CD14-positive monocyte (primary cell): ENCODE results near the gene FOXP1. TPM values are rescaled to one million over a fixed set of nuclear protein-coding genes. Genes with fewer than 3 reads are reported as not detected.

Experiments
- DNase-seq, 3 donors: peaks; one replicate each; pipeline ENCODE4 v3.0.0-alpha.2; 2011 to 2022
- H2AFZ ChIP-seq: 2 replicates; pipeline ENCODE4 v1.6.0; 2012; ENCODE audit warnings: mild to moderate bottlenecking, low read depth, low read length, inconsistent platforms; ENCODE audit not compliant: insufficient read depth, poor library complexity, severe bottlenecking
- H3K27ac ChIP-seq, 2 donors: 1 replicate in 1 of 2; 2 replicates in 1 of 2; pipeline ENCODE4 v1.5.1; 2012 to 2013; ENCODE audit warnings: low read length in 2 of 2, control low read depth in 1 of 2, inconsistent platforms in 1 of 2, low read depth in 1 of 2, mild to moderate bottlenecking in 1 of 2
- H3K27me3 ChIP-seq, 2 donors: one replicate each; pipeline versions ENCODE4 v1.6.0 to v1.6.1; 2011 to 2013; ENCODE audit warnings: low read length in 2 of 2; ENCODE audit not compliant: control insufficient read depth in 2 of 2, insufficient read depth in 2 of 2
- H3K36me3 ChIP-seq, 2 donors: replicated peaks in 1 of 2; 1 replicate in 1 of 2; 2 replicates in 1 of 2; pipeline versions ENCODE4 v1.5.1 to v1.6.1; 2012 to 2013; ENCODE audit warnings: low read length in 2 of 2, control low read depth in 1 of 2, inconsistent platforms in 1 of 2, mild to moderate bottlenecking in 1 of 2; ENCODE audit not compliant: insufficient read depth in 2 of 2, control insufficient read depth in 1 of 2
- H3K4me1 ChIP-seq, 2 donors: 1 replicate in 1 of 2; 2 replicates in 1 of 2; pipeline versions ENCODE4 v1.5.1 to v1.6.1; 2012 to 2013; ENCODE audit warnings: low read length in 2 of 2, control low read depth in 1 of 2, inconsistent platforms in 1 of 2, mild to moderate bottlenecking in 1 of 2, moderate library complexity in 1 of 2; ENCODE audit not compliant: insufficient read depth in 2 of 2, control insufficient read depth in 1 of 2
- H3K4me2 ChIP-seq: replicated peaks from 2 replicates; pipeline ENCODE3; 2012; ENCODE audit warnings: low read length, moderate library complexity, mild to moderate bottlenecking; ENCODE audit not compliant: poor library complexity, severe bottlenecking; ENCODE audit errors: extremely low read depth
- H3K4me3 ChIP-seq, 3 experiments: fragments of 200-600 bp in 1 of 3; sonication (generic) in 1 of 3; replicated peaks in 1 of 3; 1 replicate in 2 of 3; 2 replicates in 1 of 3; pipeline ENCODE4 v1.5.1; 2011 to 2013; ENCODE audit warnings: low read length in 3 of 3, mild to moderate bottlenecking in 3 of 3, control low read depth in 2 of 3, low read depth in 2 of 3, inconsistent platforms in 1 of 3, moderate library complexity in 1 of 3
- H3K79me2 ChIP-seq: 2 replicates; pipeline ENCODE4 v1.6.0; 2012; ENCODE audit warnings: mild to moderate bottlenecking, control low read depth, inconsistent platforms, low read length, moderate library complexity; ENCODE audit not compliant: insufficient read depth
- H3K9ac ChIP-seq: 2 replicates; pipeline ENCODE4 v1.6.0; 2017; ENCODE audit warnings: low read length, mild to moderate bottlenecking; ENCODE audit not compliant: insufficient read depth, poor library complexity, severe bottlenecking
- H3K9me3 ChIP-seq, 2 donors: replicated peaks in 1 of 2; 1 replicate in 1 of 2; 2 replicates in 1 of 2; pipeline versions ENCODE4 v1.5.1 to v1.6.1; 2012 to 2013; ENCODE audit warnings: low read length in 2 of 2, control low read depth in 1 of 2; ENCODE audit not compliant: control insufficient read depth in 1 of 2, insufficient read depth in 1 of 2
- H4K20me1 ChIP-seq: 2 replicates; pipeline ENCODE4 v1.6.0; 2012; ENCODE audit warnings: mild to moderate bottlenecking, low read length, control low read depth, moderate library complexity; ENCODE audit not compliant: insufficient read depth
- H3K27ac Mint-ChIP-seq, 7 donors: one replicate each; pipeline ENCODE4 v1.8.0; 2020; ENCODE audit warnings: mild to moderate bottlenecking in 7 of 7, mixed read lengths in 7 of 7, moderate library complexity in 6 of 7, inconsistent platforms in 2 of 7
- H3K27me3 Mint-ChIP-seq, 3 donors: one replicate each; pipeline ENCODE4 v1.8.0; 2021 to 2022; ENCODE audit warnings: low read depth in 3 of 3, mild to moderate bottlenecking in 3 of 3, mixed read lengths in 3 of 3, moderate library complexity in 3 of 3, inconsistent platforms in 1 of 3
- H3K36me3 Mint-ChIP-seq, 2 donors: one replicate each; pipeline ENCODE4 v1.8.0; 2020; ENCODE audit warnings: mixed read lengths in 2 of 2, inconsistent platforms in 1 of 2, mild to moderate bottlenecking in 1 of 2
- H3K4me1 Mint-ChIP-seq: one replicate; pipeline ENCODE4 v1.8.0; 2020; ENCODE audit warnings: mild to moderate bottlenecking, mixed read lengths
- H3K4me3 Mint-ChIP-seq, 2 donors: one replicate each; pipeline ENCODE4 v1.8.0; 2020; ENCODE audit warnings: mild to moderate bottlenecking in 2 of 2, mixed read lengths in 2 of 2, moderate library complexity in 1 of 2
- H3K9me3 Mint-ChIP-seq, 7 donors: one replicate each; pipeline ENCODE4 v1.8.0; 2020 to 2022; ENCODE audit warnings: mixed read lengths in 7 of 7, mild to moderate bottlenecking in 6 of 7, moderate library complexity in 6 of 7, inconsistent platforms in 2 of 7
- WGBS: methylation state at CpG from one replicate; pipeline ENCODE4 v1.1.5; 2013; ENCODE audit warnings: missing lambda C conversion rate; ENCODE audit not compliant: insufficient coverage; 5-methylcytosine and 5-hydroxymethylcytosine counted together
- intact Hi-C, 2 donors: fragments of 100-400 bp; cut with micrococcal nuclease; formaldehyde crosslinking; loops; one replicate each; pipeline versions ENCODE4 v1.15.0 to v1.15.1; 2023
- polyA plus RNA-seq, 3 donors: library from polyadenylated mRNA; depleted of rRNA in 1 of 3; unstranded in 2 of 3; stranded (reverse) in 1 of 3; fragments of 300-500 nt in 2 of 3; fragments of >200 nt in 1 of 3; fragmentation: Illumina TruSeq in 2 of 3; gene quantifications; 1 replicate in 2 of 3; 2 replicates in 1 of 3; pipeline ENCODE4 v1.2.3, GENCODE V29; 2012 to 2021
- TF ChIP-seq, protein P1 (sequence below): fragments of 200-600 bp; IDR thresholded peaks from one replicate; pipeline ENCODE4 v1.8.0; 2022; ENCODE audit warnings: antibody characterized with exemption, mild to moderate bottlenecking

FOXP1 gene
- polyA plus RNA-seq, 3 donors: 25.7 to 42.6 (median 27.8) TPM

DNA sequence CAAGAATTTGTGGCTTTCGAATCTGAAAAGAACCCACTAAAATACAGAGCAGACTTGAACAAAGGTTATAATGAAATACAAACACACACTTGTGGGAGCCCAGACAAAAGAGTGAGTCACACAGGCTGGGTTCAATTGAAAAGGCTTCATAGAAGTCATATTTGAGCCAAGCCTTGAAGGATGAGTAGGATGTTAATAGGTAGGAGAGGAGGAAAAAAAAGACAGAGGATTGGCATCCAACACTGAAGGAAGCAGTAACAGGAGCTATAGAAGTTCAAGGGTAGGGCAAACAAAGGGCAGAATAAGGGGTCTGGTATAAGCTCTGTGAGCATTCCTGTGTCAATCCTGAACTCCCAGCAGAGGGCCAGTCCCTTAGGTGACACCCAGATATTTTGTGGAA lies 325.4 kb downstream of the FOXP1 start:
- Histone ChIP-seq H3K27me3 (no peaks in the 10 kb centered on the region), H3K4me1 (no peaks in the 10 kb centered on the region), H3K9me3 (no peaks in the 10 kb centered on the region), H3K9ac (no peak overlapping the region), H3K4me3 (no peak overlapping the region), H3K27ac (peak overlapping the region in 1 of 2 donors; percentile 29), H2AFZ (no peak overlapping the region), H3K79me2 (peaks cover 2% of the 10 kb centered on the region), H4K20me1 (peaks cover 47% of the 10 kb centered on the region), H3K4me2 (no peak overlapping the region), H3K36me3 (peaks cover 0 to 7% of the 10 kb centered on the region in 2 donors)
- TF ChIP-seq, protein P1, sequence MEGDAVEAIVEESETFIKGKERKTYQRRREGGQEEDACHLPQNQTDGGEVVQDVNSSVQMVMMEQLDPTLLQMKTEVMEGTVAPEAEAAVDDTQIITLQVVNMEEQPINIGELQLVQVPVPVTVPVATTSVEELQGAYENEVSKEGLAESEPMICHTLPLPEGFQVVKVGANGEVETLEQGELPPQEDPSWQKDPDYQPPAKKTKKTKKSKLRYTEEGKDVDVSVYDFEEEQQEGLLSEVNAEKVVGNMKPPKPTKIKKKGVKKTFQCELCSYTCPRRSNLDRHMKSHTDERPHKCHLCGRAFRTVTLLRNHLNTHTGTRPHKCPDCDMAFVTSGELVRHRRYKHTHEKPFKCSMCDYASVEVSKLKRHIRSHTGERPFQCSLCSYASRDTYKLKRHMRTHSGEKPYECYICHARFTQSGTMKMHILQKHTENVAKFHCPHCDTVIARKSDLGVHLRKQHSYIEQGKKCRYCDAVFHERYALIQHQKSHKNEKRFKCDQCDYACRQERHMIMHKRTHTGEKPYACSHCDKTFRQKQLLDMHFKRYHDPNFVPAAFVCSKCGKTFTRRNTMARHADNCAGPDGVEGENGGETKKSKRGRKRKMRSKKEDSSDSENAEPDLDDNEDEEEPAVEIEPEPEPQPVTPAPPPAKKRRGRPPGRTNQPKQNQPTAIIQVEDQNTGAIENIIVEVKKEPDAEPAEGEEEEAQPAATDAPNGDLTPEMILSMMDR: no peak
- Mint-ChIP-seq H3K36me3 (peaks cover 7 to 15% of the 10 kb centered on the region in 2 donors), H3K9me3 (no peaks in the 10 kb centered on the region), H3K4me3 (no peak overlapping the region), H3K4me1 (peaks cover 2% of the 10 kb centered on the region), H3K27me3 (peaks cover 0 to 2% (median 0%) of the 10 kb centered on the region in 3 donors), H3K27ac (peak overlapping the region in 3 of 7 donors; percentile 39 to 76 (median 61))
- DNase-seq: no peak
- intact Hi-C loops: no loop called here
- no CpG with 5 or more reads among the region's 1 CpG for WGBS

DNA sequence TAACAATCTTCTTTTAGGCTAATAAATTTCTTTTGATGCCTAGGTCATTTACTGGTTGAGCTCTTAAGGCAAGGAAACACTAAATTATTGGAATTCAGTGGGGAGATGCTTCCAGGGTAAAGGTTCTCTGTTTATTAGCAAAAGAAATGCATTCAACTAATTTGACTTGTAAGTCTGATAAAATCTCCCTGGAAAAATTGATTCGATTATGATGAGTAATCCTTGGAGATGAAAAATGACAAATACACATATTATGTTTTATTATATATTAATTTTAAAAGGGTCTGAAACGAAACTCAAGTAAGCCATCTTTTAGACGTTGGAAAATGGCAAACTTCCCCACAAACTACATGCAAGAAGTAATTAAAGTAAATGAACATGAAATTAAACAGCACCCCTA lies 328.0 kb downstream of the FOXP1 start:
- no peak overlapping the region for H2AFZ ChIP-seq
- no peaks in the 10 kb centered on the region for H3K36me3 ChIP-seq
- DNase-seq: no peak
- WGBS: no CpG with 5 or more reads among the region's 3 CpGs
- H3K27ac ChIP-seq: no peak overlapping the region
- TF ChIP-seq, protein P1: no peak
- H3K27me3 Mint-ChIP-seq: peaks cover 0 to 2% (median 0%) of the 10 kb centered on the region in 3 donors
- H3K4me3 ChIP-seq: no peak overlapping the region
- H3K79me2 ChIP-seq: peaks cover 10% of the 10 kb centered on the region
- peaks cover 42% of the 10 kb centered on the region for H4K20me1 ChIP-seq
- H3K9ac ChIP-seq: no peak overlapping the region
- peaks cover 3 to 12% of the 10 kb centered on the region in 2 donors for H3K36me3 Mint-ChIP-seq
- peaks cover 4% of the 10 kb centered on the region for H3K4me1 Mint-ChIP-seq
- H3K9me3 ChIP-seq: no peaks in the 10 kb centered on the region
- no peaks in the 10 kb centered on the region for H3K4me1 ChIP-seq
- intact Hi-C loops: no loop called here
- no peaks in the 10 kb centered on the region for H3K27me3 ChIP-seq
- no peak overlapping the region for H3K4me2 ChIP-seq
- no peak overlapping the region for H3K4me3 Mint-ChIP-seq
- no peaks in the 10 kb centered on the region for H3K9me3 Mint-ChIP-seq
- H3K27ac Mint-ChIP-seq: no peak overlapping the region
